OCI-LY7 (cell line): ENCODE measurements around the gene TBX2. TPM values are rescaled to one million over a fixed set of nuclear protein-coding genes. Genes with fewer than 3 reads are reported as not detected.

Experiments used
- BruUV-seq: library from RNA; stranded (reverse); fragments of 400-500 nt; replicated peaks from 2 replicates; lab custom pipeline; 2021; lab: Mats Ljungman, UMichigan
- CTCF ChIA-PET: fragments of 300-600 bp; sonication (Branson Sonifier 250); formaldehyde crosslinking; loops from one replicate; lab custom pipeline; 2022; ENCODE audit warnings: antibody characterized with exemption; ENCODE audit not compliant: unreplicated experiment; lab: Charles Lee
- POLR2A ChIA-PET: fragments of 300-600 bp; sonication (Branson Sonifier 250); formaldehyde crosslinking; loops from one replicate; lab custom pipeline; 2022; ENCODE audit warnings: antibody characterized with exemption; lab: Charles Lee
- DNase-seq: peaks from one replicate; pipeline ENCODE4 v3.0.0-alpha.2; 2015; ENCODE audit warnings: low spot score
- H2AFZ ChIP-seq: fragments of 200-600 bp; sonication (generic), shearing (Covaris generic); 2 replicates; pipeline ENCODE4 v1.6.1; 2014; ENCODE audit warnings: mild to moderate bottlenecking, antibody characterized with exemption, low read length, moderate library complexity
- H3K27ac ChIP-seq: fragments of 200-600 bp; sonication (generic); 2 replicates; pipeline ENCODE4 v1.5.1; 2014; ENCODE audit warnings: mixed run types, low read depth, mild to moderate bottlenecking, moderate library complexity, low read length, inconsistent platforms; ENCODE audit not compliant: poor library complexity, severe bottlenecking
- H3K36me3 ChIP-seq: fragments of 200-600 bp; sonication (generic); 2 replicates; pipeline ENCODE4 v1.6.1; 2014; ENCODE audit warnings: mild to moderate bottlenecking, antibody characterized with exemption, low read length, moderate library complexity, mixed read lengths; ENCODE audit not compliant: insufficient read depth
- H3K4me1 ChIP-seq: fragments of 200-600 bp; sonication (generic); 2 replicates; pipeline ENCODE4 v1.5.1; 2014; ENCODE audit warnings: mild to moderate bottlenecking, low read length; ENCODE audit not compliant: insufficient read depth, poor library complexity, severe bottlenecking
- H3K4me2 ChIP-seq: fragments of 200-600 bp; sonication (generic); 2 replicates; pipeline ENCODE4 v1.6.1; 2014; ENCODE audit warnings: mild to moderate bottlenecking, low read length
- H3K4me3 ChIP-seq: fragments of 200-600 bp; sonication (generic); 2 replicates; pipeline ENCODE4 v1.5.1; 2014; ENCODE audit warnings: mild to moderate bottlenecking, low read depth, low read length; ENCODE audit not compliant: poor library complexity, severe bottlenecking
- H3K79me2 ChIP-seq: fragments of 200-600 bp; sonication (generic); 2 replicates; pipeline ENCODE4 v1.6.1; 2016; ENCODE audit warnings: low read depth, mild to moderate bottlenecking, low read length, moderate library complexity, mixed read lengths; ENCODE audit not compliant: insufficient read depth
- H3K9me2 ChIP-seq: fragments of 200-600 bp; sonication (generic); 2 replicates; pipeline ENCODE4 v1.6.1; 2016; ENCODE audit warnings: mild to moderate bottlenecking, low read length, mixed read lengths; ENCODE audit not compliant: insufficient read depth
- H3K9me3 ChIP-seq: fragments of 200-600 bp; sonication (generic); 2 replicates; pipeline ENCODE4 v1.6.1; 2014; ENCODE audit warnings: mild to moderate bottlenecking, mixed run types, low read length, mixed read lengths
- H4K20me1 ChIP-seq: fragments of 200-600 bp; sonication (generic); 2 replicates; pipeline ENCODE4 v1.6.1; 2014; ENCODE audit warnings: mild to moderate bottlenecking, antibody characterized with exemption, low read length, moderate library complexity, mixed read lengths; ENCODE audit not compliant: insufficient read depth
- CTCF ChIP-seq: fragments of 200-600 bp; sonication (generic); conservative IDR thresholded peaks from 2 replicates; pipeline ENCODE4 v1.5.1; 2014; ENCODE audit warnings: mild to moderate bottlenecking, antibody characterized with exemption, low read length, moderate library complexity, mixed read lengths
- EZH2phosphoT487 ChIP-seq: fragments of 200-600 bp; sonication (generic); IDR thresholded peaks from 2 replicates; pipeline ENCODE4 v1.6.1; 2018; ENCODE audit warnings: low read depth, borderline replicate concordance, mild to moderate bottlenecking, mixed run types, antibody characterized with exemption, low read length, moderate library complexity, mixed read lengths
- intact Hi-C: fragments of 100-400 bp; cut with micrococcal nuclease; formaldehyde crosslinking; loops from one replicate; pipeline ENCODE4 v1.10.0; 2022; ENCODE audit not compliant: unreplicated experiment
- total RNA-seq, 2 experiments: library from RNA; depleted of rRNA in 1 of 2; stranded (reverse); fragments of >200 nt in 1 of 2; shearing (Covaris generic) in 1 of 2; gene quantifications; 2 replicates each; pipeline ENCODE4 v1.2.3, GENCODE V29; 2014 to 2022

TBX2 gene
- total RNA-seq, 2 experiments from 2014 or later = not detected

- BruUV-seq = no TSS peak
Observed at GRCh38 chr17:61352408-61352770, 47.3 kb upstream of the TBX2 start.

GRCh38 chr17:61352781-61353491, 46.7 kb upstream of the TBX2 start:
- Histone ChIP-seq H3K79me2 (peaks cover 6% of the 10 kb centered on the region; the same call in 1 of the 2 replicates), H3K9me2 (no peaks in the 10 kb centered on the region), H3K4me3 (no peak overlapping the region), H4K20me1 (no peaks in the 10 kb centered on the region), H2AFZ (no peak overlapping the region), H3K4me2 (no peak overlapping the region), H3K27ac (no peak overlapping the region), H3K36me3 (no peaks in the 10 kb centered on the region), H3K4me1 (no peaks in the 10 kb centered on the region), H3K9me3 (no peaks in the 10 kb centered on the region)
- no peak for DNase-seq
- ChIA-PET POLR2A (no interaction called here), CTCF (no interaction called here)
- intact Hi-C loops = no loop called here
- no TSS peak for BruUV-seq
- no peak for TF ChIP-seq EZH2phosphoT487
- TF ChIP-seq CTCF = no peak

More at GRCh38 chr17:61352408-61352770, 47.3 kb upstream of the TBX2 start:
- Histone ChIP-seq H3K4me2 (no peak overlapping the region), H3K36me3 (no peaks in the 10 kb centered on the region), H4K20me1 (no peaks in the 10 kb centered on the region), H3K9me3 (no peaks in the 10 kb centered on the region), H3K79me2 (peaks cover 6% of the 10 kb centered on the region; the same call in 1 of the 2 replicates), H3K4me1 (no peaks in the 10 kb centered on the region), H2AFZ (no peak overlapping the region), H3K9me2 (no peaks in the 10 kb centered on the region), H3K4me3 (no peak overlapping the region), H3K27ac (no peak overlapping the region)
- DNase-seq = no peak
- no peak for TF ChIP-seq EZH2phosphoT487
- no peak for TF ChIP-seq CTCF
- ChIA-PET POLR2A (no interaction called here), CTCF (no interaction called here)
- intact Hi-C loops = no loop called here

- H4K20me1 ChIP-seq = no peaks in the 10 kb centered on the region
- no peaks in the 10 kb centered on the region for H3K9me2 ChIP-seq
- H3K36me3 ChIP-seq = no peaks in the 10 kb centered on the region
- no peaks in the 10 kb centered on the region for H3K4me1 ChIP-seq
- DNase-seq = no peak
- no TSS peak for BruUV-seq
- H3K4me3 ChIP-seq = no peak overlapping the region
- no peak overlapping the region for H3K4me2 ChIP-seq
- H3K79me2 ChIP-seq = peaks cover 6% of the 10 kb centered on the region; the same call in 1 of the 2 replicates
- no peak overlapping the region for H3K27ac ChIP-seq
- ChIA-PET CTCF (no interaction called here), POLR2A (no interaction called here)
- no peak overlapping the region for H2AFZ ChIP-seq
- intact Hi-C loops = no loop called here
- H3K9me3 ChIP-seq = no peaks in the 10 kb centered on the region
- no peak for TF ChIP-seq EZH2phosphoT487
- TF ChIP-seq CTCF = no peak
Observed at GRCh38 chr17:61353615-61354014, 46.0 kb upstream of the TBX2 start.
